HL-60/S4 treated with phorbol 12-myristate 13-acetate at 8.2 ng/mL for 4 days and 3 days (cell line): Measurements from ENCODE around the gene NOB1.
"Not testable (repeated sequence)": the region's sequence is repeated elsewhere in the genome, so short reads cannot be mapped to it uniquely, and the experiment has no call there.

Experiments
- in situ Hi-C: fragments of 300-500 bp; cut with MboI; formaldehyde crosslinking; loops from 2 replicates; pipeline ENCODE4 v1.15.0; 2022; ENCODE audit warnings: low sequenced_read_pairs

Gene NOB1

DNA sequence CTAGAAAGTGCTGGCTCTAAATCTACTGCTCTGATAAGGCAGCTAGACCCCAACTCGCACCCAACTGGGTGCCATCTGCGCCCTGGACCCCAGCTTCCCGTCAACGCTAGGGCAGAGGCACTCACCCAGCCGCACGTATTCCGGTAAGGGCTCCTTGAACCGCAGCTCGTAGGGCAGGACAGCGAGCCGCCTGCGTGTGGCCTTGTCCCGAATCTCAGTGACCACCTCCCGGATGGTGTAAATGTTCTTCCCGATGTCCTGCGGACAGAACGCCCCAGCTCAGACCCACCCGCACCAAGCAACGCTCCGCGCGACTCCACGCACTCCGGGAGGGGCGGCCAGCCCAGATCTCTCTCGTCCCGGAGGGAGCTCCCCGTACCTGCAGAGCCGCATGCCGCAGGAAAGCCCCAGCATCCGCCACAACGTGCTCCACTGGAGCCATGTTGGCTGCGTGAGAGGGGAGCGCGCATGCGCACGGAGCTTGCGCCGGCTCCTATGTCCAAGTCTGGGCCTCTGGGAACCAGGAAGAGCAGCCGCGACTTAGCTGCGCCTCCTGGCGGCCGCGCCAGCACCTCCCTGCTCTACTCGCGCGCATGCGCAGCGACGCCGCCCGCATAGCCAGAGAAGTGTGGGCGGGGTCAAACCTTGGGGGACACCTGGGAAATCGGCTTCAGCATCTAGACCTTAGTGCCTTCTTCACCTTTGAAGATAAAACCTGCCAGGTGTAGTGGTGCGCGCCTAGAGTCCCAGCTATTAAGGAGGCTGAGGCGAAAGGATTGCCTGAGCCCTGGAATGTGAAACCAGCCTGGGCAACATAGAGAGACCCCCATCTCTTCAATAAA lies at the start of gene NOB1:
Gene NOB1 (minus strand): TSS at position 458 of the 842 bp plus-strand sequence. CDS start 16 bp downstream, at position 442.
- in situ Hi-C loops: no loop called here

DNA sequence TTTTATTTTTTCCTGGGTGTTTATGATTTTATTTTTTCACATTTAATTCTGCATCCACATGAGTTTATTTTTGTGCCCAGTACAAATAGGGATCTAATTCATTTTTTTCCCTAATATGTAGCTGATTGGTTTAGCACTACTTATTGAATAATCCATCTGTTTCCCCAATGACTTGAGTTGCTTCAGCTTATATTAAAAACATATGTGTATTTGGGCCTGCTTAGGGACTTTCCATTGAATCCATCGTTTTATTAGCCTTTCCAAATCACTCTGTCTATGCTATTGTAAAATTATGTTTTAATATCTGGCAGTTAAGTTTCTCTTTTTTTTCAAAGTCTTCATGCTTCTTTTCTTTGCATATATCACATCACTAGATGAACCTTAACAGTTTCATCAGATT lies 49.6 kb upstream of the NOB1 start:
- in situ Hi-C loops: no loop called here

DNA sequence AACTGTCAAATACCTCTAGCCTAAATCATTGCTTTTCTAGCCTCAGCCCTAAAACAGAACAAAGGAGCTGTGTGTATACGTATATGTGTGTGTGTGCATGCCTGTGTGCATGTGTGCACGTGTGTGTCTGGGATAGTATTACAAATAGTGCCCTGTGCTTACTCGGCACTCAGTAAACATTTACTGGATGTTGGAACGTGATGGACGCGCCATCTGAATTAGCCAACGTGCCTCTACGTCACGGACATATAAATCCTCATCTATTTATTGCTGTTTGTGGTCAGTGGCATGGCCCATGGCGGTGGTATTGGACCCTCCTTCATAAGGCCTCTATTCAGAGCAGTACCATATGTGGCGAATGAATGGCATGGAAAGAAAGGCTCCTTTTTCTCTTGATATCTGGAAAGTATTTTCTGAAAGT lies 44.9 kb upstream of the NOB1 start:
- in situ Hi-C loops: no loop called here

DNA sequence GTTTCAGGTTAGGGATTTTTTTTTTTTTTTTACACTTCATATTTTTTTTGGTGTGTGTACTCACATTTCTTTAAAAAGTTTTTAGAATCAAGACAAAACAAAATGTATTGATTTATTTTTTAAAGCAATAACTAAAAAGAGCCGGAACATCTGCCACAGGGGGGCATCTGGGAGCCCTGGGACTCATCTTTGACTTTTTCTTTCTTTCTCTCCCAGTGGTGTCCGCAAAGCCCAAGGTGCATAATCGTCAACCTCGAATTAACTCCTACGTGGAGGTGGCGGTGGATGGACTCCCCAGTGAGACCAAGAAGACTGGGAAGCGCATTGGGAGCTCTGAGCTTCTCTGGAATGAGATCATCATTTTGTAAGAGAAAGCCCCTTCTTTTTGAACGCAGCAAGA lies 43.7 kb upstream of the NOB1 start:
- in situ Hi-C loops: no loop called here

DNA sequence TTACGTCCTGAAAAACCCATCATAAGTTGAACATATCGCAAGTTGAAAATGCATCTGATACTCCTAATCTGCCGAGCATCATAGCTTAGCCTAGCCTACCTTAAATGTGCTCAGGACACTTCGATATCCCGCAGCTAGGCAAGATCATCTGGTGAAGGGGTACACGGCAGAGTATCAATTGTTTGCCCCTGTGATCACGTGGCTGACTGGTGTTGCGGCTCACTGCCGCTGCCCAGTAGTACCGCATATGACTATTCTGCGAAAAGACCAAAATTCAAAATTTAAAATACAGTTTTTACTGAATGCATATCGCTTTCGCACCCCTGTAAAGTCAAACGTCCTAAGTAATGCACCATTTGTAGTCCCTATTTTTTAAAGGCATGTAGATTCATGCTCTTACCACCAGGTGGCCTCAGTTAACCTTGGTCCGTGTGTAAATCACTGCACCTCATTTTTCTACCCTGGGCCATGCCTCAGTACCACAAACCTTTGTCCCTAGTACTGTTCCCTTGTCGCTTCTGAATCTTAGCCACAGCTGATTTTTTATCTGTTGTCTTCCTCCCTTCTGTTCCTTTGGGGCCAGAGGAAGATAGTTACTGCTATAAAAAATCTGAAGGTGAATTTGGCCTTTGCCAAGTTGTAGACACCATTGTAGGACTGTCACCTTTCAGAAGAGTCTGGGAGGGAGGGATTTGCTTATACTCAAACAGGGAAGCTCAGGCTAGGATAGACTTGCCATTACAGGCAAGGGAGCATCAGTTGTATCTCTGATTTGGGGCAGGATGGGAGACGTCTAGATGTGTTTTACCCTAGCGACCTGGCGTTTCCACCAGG lies 41.8 kb upstream of the NOB1 start:
- in situ Hi-C loops: no loop called here

DNA sequence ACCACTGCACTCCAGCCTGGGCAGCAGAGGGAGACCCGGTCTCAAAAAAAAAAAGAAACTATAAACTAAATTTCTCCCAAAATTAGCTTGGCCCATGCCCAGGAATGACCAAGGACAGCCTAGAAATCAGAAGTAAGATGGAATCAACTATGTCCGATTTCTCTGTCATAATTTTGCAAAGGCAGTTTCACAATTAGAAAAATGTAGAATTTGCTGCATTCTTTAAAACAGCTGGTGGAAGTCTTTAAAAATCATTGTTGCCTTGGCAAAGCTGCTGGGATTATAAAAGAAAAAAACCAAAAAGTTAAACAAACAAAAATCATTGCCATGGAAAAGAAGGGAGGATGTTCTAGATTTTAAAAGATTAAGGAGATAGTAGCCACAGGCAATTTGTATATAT lies 39.8 kb upstream of the NOB1 start:
- in situ Hi-C loops: no loop called here

DNA sequence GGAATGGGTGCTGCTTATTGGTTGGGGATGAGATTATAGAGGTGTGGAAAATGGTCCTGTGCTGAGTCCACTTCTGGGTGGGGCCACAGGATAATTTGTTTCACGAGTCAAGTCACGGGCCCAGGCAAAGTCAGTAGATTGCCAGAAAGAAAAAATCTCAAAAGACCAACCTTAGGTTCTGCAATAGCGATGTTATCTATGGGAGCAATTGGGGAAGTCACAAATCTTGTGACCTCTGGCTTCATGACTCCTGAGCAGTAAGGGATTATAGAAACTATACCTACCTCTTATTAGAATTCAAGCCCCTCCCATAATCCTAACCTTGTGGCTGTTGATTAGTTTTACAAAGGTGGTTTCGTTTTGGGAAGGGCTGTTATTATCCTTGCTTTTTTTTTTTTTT lies 38.8 kb upstream of the NOB1 start:
- in situ Hi-C loops: no loop called here

DNA sequence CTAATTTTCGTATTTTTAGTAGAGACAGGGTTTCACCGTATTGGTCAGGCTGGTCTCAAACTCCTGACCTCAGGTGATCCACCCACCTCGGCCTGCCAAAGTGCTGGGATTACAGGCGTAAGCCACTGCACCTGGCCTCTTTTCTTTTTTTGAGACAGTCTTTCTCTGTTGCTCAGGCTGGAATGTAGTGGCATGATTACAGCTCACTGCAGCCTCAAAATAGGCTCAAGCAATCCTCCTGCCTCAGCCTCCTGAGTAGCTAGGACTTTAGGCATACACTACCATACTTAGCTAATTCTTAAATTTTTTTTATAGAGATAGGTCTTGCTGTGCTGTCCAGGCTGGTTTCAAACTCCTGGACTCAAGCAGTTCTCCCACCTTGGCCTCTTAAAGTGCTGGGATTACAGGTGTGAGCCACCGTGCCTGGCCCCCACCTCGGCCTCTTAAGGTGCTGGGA lies 36.7 kb upstream of the NOB1 start:
- in situ Hi-C loops: not testable (repeated sequence)

DNA sequence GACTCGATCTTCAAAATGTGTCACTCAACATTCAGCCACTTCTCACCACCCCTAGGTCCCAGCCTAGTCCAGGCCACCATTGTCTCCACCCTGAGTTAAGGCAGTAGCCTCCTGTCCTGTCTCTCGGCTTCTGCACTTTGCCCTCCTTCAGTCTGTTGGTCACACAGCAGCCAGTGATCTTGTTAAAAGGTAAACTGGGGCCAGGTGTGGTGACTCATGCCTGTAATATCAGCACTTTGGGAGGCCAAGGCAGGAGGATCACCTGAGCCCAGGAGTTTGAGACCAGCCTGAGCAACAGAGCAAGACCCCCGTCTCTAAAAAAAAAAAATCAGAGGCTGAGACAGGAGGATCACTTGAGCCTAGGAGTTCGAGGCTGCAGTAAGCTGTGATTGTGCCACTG lies 33.2 kb upstream of the NOB1 start:
- in situ Hi-C loops: no loop called here

DNA sequence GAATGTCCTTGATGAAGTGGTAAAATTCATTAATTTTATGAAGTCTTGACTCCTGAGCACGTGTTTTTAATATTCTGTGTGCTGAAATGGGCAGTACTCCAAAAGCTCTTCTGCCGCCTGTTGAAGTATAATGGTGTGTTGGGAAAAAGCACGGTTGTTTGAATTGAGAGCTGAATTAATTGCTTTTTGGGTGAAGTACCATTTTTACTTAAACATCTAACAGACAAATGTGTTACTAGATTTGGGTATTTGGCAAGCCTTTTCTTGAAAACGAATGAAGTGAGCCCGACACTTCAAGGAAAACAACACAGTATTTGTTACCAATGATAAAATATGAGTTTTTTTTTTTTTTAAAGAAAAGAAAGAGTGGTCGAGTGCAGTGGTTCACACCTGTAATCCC lies 29.9 kb upstream of the NOB1 start:
- in situ Hi-C loops: no loop called here

DNA sequence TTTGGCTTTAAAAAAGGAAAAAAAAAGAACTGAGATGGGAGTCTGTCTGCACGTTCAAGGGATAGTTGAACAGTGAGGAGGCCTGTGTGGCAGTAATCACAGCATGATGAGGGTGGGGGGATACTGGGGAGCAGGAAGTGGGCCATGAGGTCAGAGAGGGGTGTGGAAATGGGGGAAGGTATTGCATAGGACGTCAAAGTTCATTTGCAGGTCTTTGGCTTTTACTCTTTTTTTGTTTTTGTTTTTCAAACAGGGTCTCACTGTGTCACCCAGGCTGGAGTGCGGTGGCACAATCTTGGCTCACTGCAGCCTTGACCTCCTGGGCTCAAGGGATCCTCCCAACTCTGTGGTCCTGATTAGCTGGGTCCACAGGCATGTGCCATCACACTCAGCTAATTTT lies 26.4 kb upstream of the NOB1 start:
- in situ Hi-C loops: no loop called here

DNA sequence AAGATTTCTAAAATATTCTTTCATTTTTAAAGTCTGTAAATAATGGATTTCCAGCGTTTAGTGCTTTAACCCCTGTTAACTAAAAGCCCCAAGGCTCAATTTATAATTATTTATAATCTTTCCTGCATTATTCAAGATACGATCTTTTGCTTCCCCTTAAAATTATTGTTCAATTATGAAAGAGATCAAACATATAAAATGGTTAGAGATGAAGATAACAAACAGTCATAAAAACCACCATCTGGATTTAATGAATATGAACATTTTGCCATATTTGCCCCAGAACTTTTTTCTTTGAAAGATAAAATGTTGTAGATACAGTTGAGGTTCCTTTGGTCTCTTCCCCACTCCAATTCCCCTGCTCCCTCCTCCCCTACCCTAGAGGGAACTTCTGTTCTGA lies 25.0 kb upstream of the NOB1 start:
- in situ Hi-C loops: no loop called here

DNA sequence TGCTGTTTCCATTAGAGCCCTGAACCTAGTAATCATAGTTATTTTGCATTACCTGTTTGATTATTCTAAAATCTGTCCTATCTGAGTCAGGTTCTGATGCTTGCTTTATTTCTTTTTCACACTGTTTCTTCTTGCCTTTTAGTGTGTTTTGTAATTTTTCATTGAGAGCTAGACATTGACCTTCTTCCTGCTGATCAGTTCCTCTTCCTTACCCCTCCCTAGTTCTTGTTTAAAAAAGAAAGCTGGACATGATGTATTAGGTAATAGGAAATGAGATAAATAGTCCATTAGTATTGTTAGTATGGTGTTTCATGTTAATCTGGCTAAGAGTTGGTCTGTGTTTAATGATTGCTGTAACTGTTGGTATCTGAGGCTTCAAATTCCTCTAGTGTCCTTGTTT lies 20.8 kb upstream of the NOB1 start:
- in situ Hi-C loops: no loop called here

DNA sequence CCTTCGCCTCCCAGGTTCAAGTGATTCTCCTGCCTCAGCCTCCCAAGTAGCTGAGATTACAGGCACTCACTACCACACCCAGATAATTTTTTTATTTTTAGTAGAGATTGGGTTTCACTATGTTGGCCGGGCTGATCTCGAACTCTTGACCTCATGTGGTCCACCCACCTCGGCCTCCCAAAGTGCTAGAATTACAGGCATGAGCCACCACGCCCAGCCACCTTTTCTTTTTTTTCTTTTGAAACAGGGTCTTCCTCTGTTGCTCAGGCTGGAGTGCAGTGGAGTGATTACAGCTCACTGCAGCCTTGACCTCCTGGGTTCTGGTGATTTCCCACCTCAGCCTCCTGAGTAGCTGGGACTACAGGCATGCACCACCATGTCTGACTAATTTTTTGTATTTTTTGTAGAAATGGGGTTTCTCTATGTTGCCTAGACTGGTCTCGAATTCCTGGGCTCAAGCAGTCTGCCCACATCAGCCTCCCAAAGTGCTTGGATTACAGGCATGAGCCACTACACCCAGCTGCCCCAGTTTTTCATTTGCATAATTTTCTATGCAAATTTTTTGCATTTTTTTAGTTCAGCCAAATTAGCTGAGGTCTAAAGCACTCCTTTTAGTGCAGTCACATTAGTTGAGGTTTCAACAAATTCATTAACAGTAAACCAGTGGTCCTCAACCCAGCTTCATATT lies 18.7 kb upstream of the NOB1 start:
- in situ Hi-C loops: no loop called here

DNA sequence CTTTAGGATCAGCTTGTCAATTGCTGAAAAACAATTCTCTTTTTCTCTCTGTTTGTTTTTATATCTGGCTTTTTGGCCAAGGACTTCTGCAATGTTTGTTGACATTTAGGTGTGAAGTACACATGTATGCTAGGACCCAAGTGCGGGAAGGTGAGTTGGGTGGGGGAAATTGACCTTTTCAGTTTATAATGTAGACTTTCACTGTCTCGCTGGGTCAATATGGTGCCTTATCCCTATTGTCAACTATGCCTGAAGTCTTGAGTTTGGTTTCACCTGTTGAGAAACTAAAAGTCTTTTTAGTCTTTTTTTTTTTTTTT lies 16.9 kb upstream of the NOB1 start:
- in situ Hi-C loops: no loop called here

DNA sequence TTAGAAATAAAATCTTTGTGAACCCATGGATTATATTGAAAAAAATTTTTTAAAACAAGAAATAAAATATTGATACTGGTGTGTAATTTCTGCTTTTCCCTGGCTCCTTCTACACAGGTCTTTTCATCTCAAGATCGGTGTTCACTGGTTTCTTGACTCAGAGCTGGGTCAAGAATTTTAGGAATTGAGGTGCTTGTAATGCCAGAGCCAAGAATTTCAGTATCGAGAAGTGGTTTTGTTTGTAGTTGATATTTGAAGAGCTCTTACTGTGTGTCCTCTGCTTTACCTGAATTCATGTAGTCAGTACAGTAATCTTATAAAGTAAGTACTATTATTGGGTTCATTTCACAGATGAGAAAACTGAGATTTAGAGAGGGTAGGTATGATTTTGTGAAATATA lies 14.7 kb upstream of the NOB1 start:
- in situ Hi-C loops: no loop called here

DNA sequence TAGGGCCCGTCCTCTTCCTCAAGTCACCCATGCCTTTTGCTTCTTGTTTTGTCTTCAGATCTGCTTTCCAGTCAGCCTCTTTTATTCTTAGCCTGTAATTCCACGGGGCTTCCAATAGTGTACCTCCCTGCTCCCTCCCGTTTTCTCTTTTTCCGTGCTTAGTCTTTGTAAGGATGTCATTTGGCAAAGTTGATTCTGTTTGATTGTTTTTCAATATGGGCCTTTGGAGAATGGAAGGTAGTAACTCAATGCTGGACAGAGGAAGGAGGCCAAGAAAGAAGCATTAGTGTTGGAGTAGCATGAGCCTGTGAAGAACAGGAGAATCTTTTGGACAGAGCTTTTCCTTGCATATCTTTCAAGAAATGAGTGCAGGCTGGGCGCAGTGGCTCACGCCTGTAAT lies 13.9 kb upstream of the NOB1 start:
- in situ Hi-C loops: no loop called here

DNA sequence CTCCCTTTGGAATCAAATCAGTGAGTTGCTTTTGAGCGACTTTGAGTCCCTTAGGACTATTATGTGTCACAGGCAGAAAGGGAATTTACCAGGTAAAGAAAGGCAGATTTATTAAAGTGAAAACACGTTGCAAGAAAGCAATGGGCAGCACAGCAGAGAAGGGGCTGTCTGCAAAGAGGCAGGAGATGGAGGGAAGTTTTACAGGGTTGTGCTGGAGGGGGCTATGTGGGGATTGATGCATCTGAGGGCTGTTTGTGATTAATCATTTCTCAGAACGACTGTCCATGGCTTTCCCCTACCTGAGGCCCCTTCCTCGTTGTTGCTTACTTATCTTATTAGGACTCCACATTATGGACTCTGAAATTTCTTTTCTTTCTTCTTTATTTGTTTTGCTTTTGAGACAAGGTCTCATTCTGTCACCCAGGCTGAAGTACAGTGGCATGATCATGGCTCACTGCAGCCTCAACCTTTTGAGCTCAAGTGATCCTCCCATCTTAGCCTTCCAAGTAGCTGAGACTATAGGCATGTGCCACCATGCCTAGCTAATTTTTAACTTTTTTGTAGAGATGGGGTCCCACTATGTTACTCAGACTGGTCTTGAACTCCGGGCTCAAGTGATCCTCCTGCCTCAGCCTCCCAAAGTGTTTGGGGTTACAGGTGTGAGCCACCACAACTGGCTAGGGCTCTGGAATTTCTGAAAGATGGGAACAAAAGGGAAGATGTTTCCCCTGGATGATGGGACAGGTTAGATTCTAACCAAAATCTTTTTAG lies 12.9 kb upstream of the NOB1 start:
- in situ Hi-C loops: no loop called here

DNA sequence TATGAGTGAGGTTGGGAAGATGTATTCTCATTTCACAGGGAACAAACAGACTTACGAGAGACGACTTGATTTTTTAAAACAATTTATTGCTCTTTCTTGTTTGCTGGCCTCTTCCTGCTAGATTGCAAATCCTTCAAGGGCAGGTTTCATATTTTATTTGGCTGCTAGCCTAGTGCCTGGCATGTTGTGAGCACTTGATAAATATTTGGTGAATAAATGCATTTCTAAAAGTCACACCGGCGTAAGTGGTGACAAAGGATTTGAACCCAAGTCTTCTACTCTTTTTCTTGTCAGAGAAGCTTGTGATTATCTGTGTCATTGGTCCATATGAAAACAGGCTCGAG lies 8.8 kb upstream of the NOB1 start:
- in situ Hi-C loops: no loop called here

DNA sequence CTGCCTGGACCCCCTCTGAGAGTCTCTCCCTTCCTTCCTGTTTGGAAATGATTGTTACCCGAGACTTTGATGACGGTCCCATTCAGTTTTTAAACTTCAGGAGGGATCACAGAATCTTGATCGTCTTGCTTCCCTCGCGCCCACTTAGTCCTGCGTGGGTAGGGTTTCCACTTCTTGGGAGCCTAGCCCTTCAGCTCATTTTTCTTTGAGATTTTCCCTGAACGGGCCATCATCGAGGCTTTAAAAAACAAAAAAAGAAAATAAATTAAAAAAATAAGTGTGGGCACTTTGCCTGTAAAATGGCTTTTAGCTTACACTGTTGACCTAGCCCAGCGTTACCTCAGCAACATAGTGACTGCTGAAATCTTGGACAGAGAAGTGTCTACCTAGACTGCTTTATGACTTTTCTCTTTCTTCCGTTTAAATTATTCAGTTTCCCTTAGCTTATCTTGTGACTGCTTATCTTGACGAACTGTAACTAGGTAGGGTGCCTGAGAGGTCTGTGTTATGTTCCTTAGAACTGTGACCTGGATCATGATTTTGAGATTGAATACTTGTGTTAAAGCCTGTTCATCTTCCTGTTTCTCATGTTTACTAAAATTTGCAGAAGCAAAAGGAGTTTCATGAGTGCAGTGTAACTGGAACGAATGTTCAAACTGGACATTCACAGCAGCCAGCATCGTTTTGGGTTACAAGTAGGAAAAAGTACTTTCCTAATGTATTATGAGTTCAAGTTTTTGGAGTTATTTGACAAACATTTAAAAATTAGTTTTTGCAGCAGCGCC lies 8.3 kb upstream of the NOB1 start:
- in situ Hi-C loops: no loop called here
